HEK293 (cell line): ENCODE data around the gene SIM2.
A peak's percentile ranks its signal among the peaks of the same experiment; 100 is the strongest.

ENCODE experiments used
- CTCF ChIA-PET: fragments of 350-600 bp; formaldehyde crosslinking; extraction: SDS; loops from one replicate; lab custom pipeline; 2021; ENCODE audit warnings: antibody characterized with exemption; lab: Yijun Ruan, JAX
- POLR2A ChIA-PET: fragments of 300-600 bp; formaldehyde crosslinking; extraction: SDS; loops from one replicate; lab custom pipeline; 2020; ENCODE audit warnings: antibody characterized with exemption, inconsistent platforms; lab: Yijun Ruan, JAX
- H3K27ac ChIP-seq: fragments of 200-500 bp; sonication (Bioruptor generic); 2 replicates; pipeline ENCODE4 v1.5.1; 2014; ENCODE audit warnings: low read depth, low read length, control low read depth, inconsistent platforms; ENCODE audit errors: extremely low read depth
- H3K36me3 ChIP-seq, 2 experiments: fragments of 200-500 bp in 1 of 2; sonication (Bioruptor generic) in 1 of 2; 1 replicate in 1 of 2; 2 replicates in 1 of 2; pipeline ENCODE4 v1.5.1; 2014 to 2017; ENCODE audit warnings: inconsistent platforms in 2 of 2, low read length in 2 of 2; ENCODE audit not compliant: control insufficient read depth in 2 of 2, insufficient read depth in 1 of 2
- H3K4me1 ChIP-seq: fragments of 200-500 bp; sonication (Bioruptor generic); 2 replicates; pipeline ENCODE4 v1.5.1; 2014; ENCODE audit warnings: mild to moderate bottlenecking, low read length, inconsistent platforms; ENCODE audit not compliant: control insufficient read depth, insufficient read depth
- H3K4me3 ChIP-seq: 2 replicates; pipeline ENCODE4 v1.5.1; 2011; ENCODE audit warnings: low read depth, mild to moderate bottlenecking, control low read depth, low read length, moderate library complexity
- H3K9me3 ChIP-seq: fragments of 200-500 bp; sonication (Bioruptor generic); 2 replicates; pipeline ENCODE4 v1.5.1; 2014; ENCODE audit warnings: low read depth, low read length, inconsistent platforms; ENCODE audit not compliant: control insufficient read depth, insufficient read depth
- BCL11B ChIP-seq: fragments of 450-650 bp; formaldehyde crosslinking; IDR thresholded peaks from 2 replicates; pipeline ENCODE4 v1.5.1; 2016; ENCODE audit warnings: low read depth, missing biosample characterization, missing genetic modification characterization
- GFI1B ChIP-seq: fragments of 450-650 bp; formaldehyde crosslinking; IDR thresholded peaks from 2 replicates; pipeline ENCODE4 v1.5.1; 2016; ENCODE audit warnings: missing biosample characterization, missing genetic modification characterization
- GLI4 ChIP-seq: fragments of 450-650 bp; formaldehyde crosslinking; IDR thresholded peaks from 2 replicates; pipeline ENCODE4 v1.5.1; 2016; ENCODE audit warnings: missing biosample characterization, missing genetic modification characterization
- HOXA7 ChIP-seq: sonication (generic); formaldehyde crosslinking; IDR thresholded peaks from 2 replicates; pipeline ENCODE4 v1.8.1; 2022; ENCODE audit warnings: missing genetic modification reagents, borderline replicate concordance
- SP2 ChIP-seq: fragments of 450-650 bp; formaldehyde crosslinking; IDR thresholded peaks from 2 replicates; pipeline ENCODE4 v1.5.1; 2016; ENCODE audit warnings: missing biosample characterization, missing genetic modification characterization
- TRIM28 ChIP-seq: IDR thresholded peaks from 2 replicates; pipeline ENCODE4 v1.6.1; 2011; ENCODE audit warnings: low read length, control low read depth, borderline replicate concordance
- YY1 ChIP-seq: fragments of 450-650 bp; formaldehyde crosslinking; IDR thresholded peaks from 2 replicates; pipeline ENCODE4 v1.5.1; 2018; ENCODE audit warnings: missing biosample characterization, missing genetic modification characterization
- ZBTB21 ChIP-seq: fragments of 450-650 bp; formaldehyde crosslinking; IDR thresholded peaks from 2 replicates; pipeline ENCODE4 v1.5.1; 2017; ENCODE audit warnings: missing biosample characterization, missing genetic modification characterization
- ZBTB7A ChIP-seq: fragments of 450-650 bp; formaldehyde crosslinking; IDR thresholded peaks from 2 replicates; pipeline ENCODE4 v1.5.1; 2016; ENCODE audit warnings: low read depth, missing biosample characterization, missing genetic modification characterization
- ZIC2 ChIP-seq: fragments of 450-650 bp; formaldehyde crosslinking; IDR thresholded peaks from 2 replicates; pipeline ENCODE4 v1.5.1; 2016; ENCODE audit warnings: missing biosample characterization, missing genetic modification characterization
- ZNF112 ChIP-seq: fragments of 450-650 bp; formaldehyde crosslinking; IDR thresholded peaks from 2 replicates; pipeline ENCODE4 v1.5.0; 2017; ENCODE audit warnings: missing biosample characterization, missing genetic modification characterization
- ZNF133 ChIP-seq: fragments of 450-650 bp; formaldehyde crosslinking; IDR thresholded peaks from 2 replicates; pipeline ENCODE4 v1.5.1; 2016; ENCODE audit warnings: missing biosample characterization, missing genetic modification characterization
- ZNF138 ChIP-seq: fragments of 450-650 bp; formaldehyde crosslinking; IDR thresholded peaks from 2 replicates; pipeline ENCODE4 v1.5.1; 2016; ENCODE audit warnings: missing biosample characterization, missing genetic modification characterization, borderline replicate concordance
- ZNF23 ChIP-seq: fragments of 450-650 bp; formaldehyde crosslinking; IDR thresholded peaks from 2 replicates; pipeline ENCODE4 v1.5.1; 2016; ENCODE audit warnings: missing biosample characterization, missing genetic modification characterization, borderline replicate concordance
- ZNF629 ChIP-seq: fragments of 450-650 bp; formaldehyde crosslinking; IDR thresholded peaks from 2 replicates; pipeline ENCODE4 v1.5.1; 2017; ENCODE audit warnings: missing biosample characterization, missing genetic modification characterization
- ZNF660 ChIP-seq: fragments of 450-650 bp; IDR thresholded peaks from 2 replicates; pipeline ENCODE4 v1.5.1; 2018; ENCODE audit warnings: missing biosample characterization, mild to moderate bottlenecking, missing genetic modification characterization
- ZNF837 ChIP-seq: fragments of 450-650 bp; formaldehyde crosslinking; IDR thresholded peaks from 2 replicates; pipeline ENCODE4 v1.5.1; 2016; ENCODE audit warnings: missing biosample characterization, missing genetic modification characterization
- ZSCAN16 ChIP-seq: fragments of 450-650 bp; formaldehyde crosslinking; IDR thresholded peaks from 2 replicates; pipeline ENCODE4 v1.5.1; 2016; ENCODE audit warnings: missing biosample characterization, missing genetic modification characterization
- TF ChIP-seq, protein P1 (sequence below): fragments of 450-650 bp; formaldehyde crosslinking; IDR thresholded peaks from 2 replicates; pipeline ENCODE4 v1.5.1; 2017; ENCODE audit warnings: missing biosample characterization, missing genetic modification characterization
- TF ChIP-seq, protein P2 (sequence below): fragments of 450-650 bp; formaldehyde crosslinking; IDR thresholded peaks from 2 replicates; pipeline ENCODE4 v1.5.1; 2017; ENCODE audit warnings: missing biosample characterization, missing genetic modification characterization
- TF ChIP-seq, protein P3 (sequence below): fragments of 450-650 bp; formaldehyde crosslinking; IDR thresholded peaks from 2 replicates; pipeline ENCODE4 v1.5.1; 2016; ENCODE audit warnings: missing biosample characterization, missing genetic modification characterization
- TF ChIP-seq, protein P4 (sequence below): fragments of 450-650 bp; formaldehyde crosslinking; IDR thresholded peaks from 2 replicates; pipeline ENCODE4 v1.5.1; 2016; ENCODE audit warnings: missing biosample characterization, missing genetic modification characterization
- TF ChIP-seq, protein P5 (sequence below): fragments of 450-650 bp; formaldehyde crosslinking; IDR thresholded peaks from 2 replicates; pipeline ENCODE4 v1.5.1; 2016; ENCODE audit warnings: missing biosample characterization, missing genetic modification characterization

Gene SIM2

DNA sequence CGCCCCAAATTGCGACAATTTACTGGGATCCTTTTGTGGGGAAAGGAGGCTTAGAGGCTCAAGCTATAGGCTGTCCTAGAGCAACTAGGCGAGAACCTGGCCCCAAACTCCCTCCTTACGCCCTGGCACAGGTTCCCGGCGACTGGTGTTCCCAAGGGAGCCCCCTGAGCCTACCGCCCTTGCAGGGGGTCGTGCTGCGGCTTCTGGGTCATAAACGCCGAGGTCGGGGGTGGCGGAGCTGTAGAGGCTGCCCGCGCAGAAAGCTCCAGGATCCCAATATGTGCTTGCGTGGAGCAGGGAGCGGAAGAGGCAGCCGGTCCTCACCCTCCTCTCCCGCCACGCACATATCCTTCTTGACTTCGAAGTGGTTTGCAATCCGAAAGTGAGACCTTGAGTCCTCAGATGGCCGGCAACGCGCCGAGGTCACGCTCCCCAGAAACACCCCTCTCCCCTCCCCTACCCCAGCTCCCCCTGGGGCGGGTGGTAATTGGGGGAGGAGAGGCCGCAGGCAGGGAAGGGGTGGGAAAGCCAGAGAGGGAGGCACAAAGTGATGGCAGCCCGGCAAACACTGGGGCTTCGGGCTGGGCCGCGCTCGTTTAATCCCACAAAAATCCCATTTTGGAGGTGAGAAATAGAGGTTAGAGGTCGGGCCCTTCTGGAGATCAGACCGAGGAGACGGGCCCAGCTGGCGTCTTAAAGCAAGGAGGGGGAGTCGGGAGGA, 6.2 kb downstream of the SIM2 start:
- Histone ChIP-seq H3K4me3 (no peak overlapping the region), H3K9me3 (no peaks in the 10 kb centered on the region), H3K27ac (no peak overlapping the region), H3K36me3 (peaks cover 3 to 10% of the 10 kb centered on the region in 2 experiments; a peak in 2 of 3 replicates), H3K4me1 (peaks cover 4% of the 10 kb centered on the region; the same call in 1 of the 2 replicates)
- ChIA-PET CTCF (no interaction called here), POLR2A (no interaction called here)
- TF ChIP-seq GLI4 (tag by site-specific recombination) (no peak), ZNF23 (tag by site-specific recombination) (no peak), TRIM28 (no peak), YY1 (tag by site-specific recombination) (no peak), ZSCAN16 (tag by site-specific recombination) (no peak), HOXA7 (CRISPR knock-in tag) (no peak)
- TF ChIP-seq, protein P1, sequence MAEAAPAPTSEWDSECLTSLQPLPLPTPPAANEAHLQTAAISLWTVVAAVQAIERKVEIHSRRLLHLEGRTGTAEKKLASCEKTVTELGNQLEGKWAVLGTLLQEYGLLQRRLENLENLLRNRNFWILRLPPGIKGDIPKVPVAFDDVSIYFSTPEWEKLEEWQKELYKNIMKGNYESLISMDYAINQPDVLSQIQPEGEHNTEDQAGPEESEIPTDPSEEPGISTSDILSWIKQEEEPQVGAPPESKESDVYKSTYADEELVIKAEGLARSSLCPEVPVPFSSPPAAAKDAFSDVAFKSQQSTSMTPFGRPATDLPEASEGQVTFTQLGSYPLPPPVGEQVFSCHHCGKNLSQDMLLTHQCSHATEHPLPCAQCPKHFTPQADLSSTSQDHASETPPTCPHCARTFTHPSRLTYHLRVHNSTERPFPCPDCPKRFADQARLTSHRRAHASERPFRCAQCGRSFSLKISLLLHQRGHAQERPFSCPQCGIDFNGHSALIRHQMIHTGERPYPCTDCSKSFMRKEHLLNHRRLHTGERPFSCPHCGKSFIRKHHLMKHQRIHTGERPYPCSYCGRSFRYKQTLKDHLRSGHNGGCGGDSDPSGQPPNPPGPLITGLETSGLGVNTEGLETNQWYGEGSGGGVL (tag by site-specific recombination) = no peak
- TF ChIP-seq, protein P2, sequence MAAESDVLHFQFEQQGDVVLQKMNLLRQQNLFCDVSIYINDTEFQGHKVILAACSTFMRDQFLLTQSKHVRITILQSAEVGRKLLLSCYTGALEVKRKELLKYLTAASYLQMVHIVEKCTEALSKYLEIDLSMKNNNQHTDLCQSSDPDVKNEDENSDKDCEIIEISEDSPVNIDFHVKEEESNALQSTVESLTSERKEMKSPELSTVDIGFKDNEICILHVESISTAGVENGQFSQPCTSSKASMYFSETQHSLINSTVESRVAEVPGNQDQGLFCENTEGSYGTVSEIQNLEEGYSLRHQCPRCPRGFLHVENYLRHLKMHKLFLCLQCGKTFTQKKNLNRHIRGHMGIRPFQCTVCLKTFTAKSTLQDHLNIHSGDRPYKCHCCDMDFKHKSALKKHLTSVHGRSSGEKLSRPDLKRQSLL (tag by site-specific recombination) = no peak

DNA sequence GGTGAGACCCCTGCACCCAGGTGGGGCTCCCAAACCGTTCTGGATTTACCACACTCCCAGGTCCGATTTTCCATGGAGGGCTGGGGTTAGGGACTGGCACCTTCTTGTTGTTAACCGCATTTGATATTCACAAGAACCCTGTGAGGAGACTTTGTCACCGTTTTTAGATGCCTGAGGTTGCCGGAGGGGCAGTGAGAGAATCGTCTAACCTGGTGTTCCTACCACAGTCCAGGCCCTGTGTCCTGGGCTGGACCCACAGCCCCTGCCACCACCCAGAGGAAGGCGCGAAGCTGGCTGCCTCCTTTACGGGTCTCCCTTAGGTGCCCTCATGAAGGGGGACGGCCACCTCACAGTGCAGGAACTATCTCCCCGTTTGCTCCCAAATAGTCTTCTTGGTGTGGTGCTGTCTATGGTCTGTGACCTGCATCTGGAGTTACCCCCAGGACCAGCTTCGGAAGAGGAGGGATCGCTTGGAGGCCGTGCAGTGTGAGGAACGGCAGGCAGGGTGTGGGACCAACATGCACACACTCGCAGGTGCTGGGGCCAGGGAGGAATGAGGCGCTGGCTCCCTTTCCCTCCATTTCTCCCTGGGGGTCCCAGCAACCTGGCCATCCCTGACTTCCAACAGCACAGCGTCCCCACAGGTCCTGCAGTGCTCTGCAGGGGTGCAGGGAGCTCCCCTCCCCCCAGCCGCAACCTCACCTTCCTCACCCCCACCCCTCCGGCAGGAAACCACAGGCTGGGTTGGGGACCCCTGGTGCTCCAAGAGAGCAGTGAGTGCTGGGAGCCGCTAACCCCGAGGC, 7.0 kb downstream of the SIM2 start:
- Histone ChIP-seq H3K27ac (no peak overlapping the region), H3K4me3 (no peak overlapping the region), H3K4me1 (peaks cover 4% of the 10 kb centered on the region; the same call in 1 of the 2 replicates), H3K36me3 (peaks cover 3 to 11% of the 10 kb centered on the region in 2 experiments; a peak in 2 of 3 replicates), H3K9me3 (no peaks in the 10 kb centered on the region)
- ChIA-PET POLR2A (no interaction called here), CTCF (no interaction called here)
- TF ChIP-seq ZBTB21 (no peak), ZIC2 (tag by site-specific recombination) (peak; percentile 71)

DNA sequence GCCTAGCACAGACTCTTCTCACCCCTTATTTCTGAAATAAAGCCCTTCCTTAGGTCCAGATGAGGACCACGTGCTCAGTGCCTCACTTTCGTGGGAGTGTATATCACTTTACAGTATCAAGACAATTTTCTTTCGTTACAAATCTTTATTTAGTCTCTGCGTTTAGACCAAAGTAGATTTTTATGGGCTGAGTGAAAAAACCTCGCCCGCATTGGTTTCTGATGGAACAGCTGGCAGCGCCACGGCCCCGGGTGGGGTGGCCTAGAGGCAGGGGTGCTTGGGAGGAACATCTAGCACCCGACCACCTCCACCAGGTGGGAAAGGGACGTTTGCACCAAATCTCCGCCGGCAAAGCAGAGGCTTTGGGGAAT, 7.6 kb downstream of the SIM2 start:
- Histone ChIP-seq H3K4me1 (peaks cover 4% of the 10 kb centered on the region; the same call in 1 of the 2 replicates), H3K4me3 (no peak overlapping the region), H3K9me3 (no peaks in the 10 kb centered on the region), H3K36me3 (peaks cover 3 to 11% of the 10 kb centered on the region in 2 experiments; a peak in 2 of 3 replicates), H3K27ac (no peak overlapping the region)
- CTCF ChIA-PET = interaction anchor here (0.6 kb wide), 1 partner anchor 40 kb away, joined by 3 read pairs; no protein-coding TSS in a partner anchor
- POLR2A ChIA-PET = no interaction called here
- no peak for TF ChIP-seq SP2 (tag by site-specific recombination)
- TF ChIP-seq, protein P3, sequence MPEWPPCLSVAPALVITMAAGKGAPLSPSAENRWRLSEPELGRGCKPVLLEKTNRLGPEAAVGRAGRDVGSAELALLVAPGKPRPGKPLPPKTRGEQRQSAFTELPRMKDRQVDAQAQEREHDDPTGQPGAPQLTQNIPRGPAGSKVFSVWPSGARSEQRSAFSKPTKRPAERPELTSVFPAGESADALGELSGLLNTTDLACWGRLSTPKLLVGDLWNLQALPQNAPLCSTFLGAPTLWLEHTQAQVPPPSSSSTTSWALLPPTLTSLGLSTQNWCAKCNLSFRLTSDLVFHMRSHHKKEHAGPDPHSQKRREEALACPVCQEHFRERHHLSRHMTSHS (tag by site-specific recombination) = no peak
- no peak for TF ChIP-seq ZNF629 (tag by site-specific recombination)
- TF ChIP-seq ZNF112 (tag by site-specific recombination) = no peak
- TF ChIP-seq, protein P4, sequence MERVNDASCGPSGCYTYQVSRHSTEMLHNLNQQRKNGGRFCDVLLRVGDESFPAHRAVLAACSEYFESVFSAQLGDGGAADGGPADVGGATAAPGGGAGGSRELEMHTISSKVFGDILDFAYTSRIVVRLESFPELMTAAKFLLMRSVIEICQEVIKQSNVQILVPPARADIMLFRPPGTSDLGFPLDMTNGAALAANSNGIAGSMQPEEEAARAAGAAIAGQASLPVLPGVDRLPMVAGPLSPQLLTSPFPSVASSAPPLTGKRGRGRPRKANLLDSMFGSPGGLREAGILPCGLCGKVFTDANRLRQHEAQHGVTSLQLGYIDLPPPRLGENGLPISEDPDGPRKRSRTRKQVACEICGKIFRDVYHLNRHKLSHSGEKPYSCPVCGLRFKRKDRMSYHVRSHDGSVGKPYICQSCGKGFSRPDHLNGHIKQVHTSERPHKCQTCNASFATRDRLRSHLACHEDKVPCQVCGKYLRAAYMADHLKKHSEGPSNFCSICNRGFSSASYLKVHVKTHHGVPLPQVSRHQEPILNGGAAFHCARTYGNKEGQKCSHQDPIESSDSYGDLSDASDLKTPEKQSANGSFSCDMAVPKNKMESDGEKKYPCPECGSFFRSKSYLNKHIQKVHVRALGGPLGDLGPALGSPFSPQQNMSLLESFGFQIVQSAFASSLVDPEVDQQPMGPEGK (tag by site-specific recombination) = no peak
- no peak for TF ChIP-seq ZNF138
- no peak for TF ChIP-seq GFI1B
- no peak for TF ChIP-seq BCL11B (tag by site-specific recombination)
- no peak for TF ChIP-seq ZNF133
- TF ChIP-seq ZBTB7A (tag by site-specific recombination) = no peak
- no peak for TF ChIP-seq ZNF660 (tag by site-specific recombination)
- no peak for TF ChIP-seq ZNF837 (tag by site-specific recombination)
- TF ChIP-seq, protein P5, sequence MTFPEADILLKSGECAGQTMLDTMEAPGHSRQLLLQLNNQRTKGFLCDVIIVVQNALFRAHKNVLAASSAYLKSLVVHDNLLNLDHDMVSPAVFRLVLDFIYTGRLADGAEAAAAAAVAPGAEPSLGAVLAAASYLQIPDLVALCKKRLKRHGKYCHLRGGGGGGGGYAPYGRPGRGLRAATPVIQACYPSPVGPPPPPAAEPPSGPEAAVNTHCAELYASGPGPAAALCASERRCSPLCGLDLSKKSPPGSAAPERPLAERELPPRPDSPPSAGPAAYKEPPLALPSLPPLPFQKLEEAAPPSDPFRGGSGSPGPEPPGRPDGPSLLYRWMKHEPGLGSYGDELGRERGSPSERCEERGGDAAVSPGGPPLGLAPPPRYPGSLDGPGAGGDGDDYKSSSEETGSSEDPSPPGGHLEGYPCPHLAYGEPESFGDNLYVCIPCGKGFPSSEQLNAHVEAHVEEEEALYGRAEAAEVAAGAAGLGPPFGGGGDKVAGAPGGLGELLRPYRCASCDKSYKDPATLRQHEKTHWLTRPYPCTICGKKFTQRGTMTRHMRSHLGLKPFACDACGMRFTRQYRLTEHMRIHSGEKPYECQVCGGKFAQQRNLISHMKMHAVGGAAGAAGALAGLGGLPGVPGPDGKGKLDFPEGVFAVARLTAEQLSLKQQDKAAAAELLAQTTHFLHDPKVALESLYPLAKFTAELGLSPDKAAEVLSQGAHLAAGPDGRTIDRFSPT (tag by site-specific recombination) = no peak
